Measurements from ENCODE around the gene GJA9.
A peak's percentile ranks its signal among the peaks of the same experiment; 100 is the strongest.

GRCh38 chr1:38873027-38873969 lies 8.1 kb downstream of the GJA9 start, which contains the start of gene MYCBP:
- peak; percentile 36; the same call in 1 of the 2 replicates for TF ChIP-seq TAF1 (IDR thresholded peaks at IDR 0.05; ENCODE audit: low read depth, low read length)
- TF ChIP-seq POLR2A (IDR thresholded peaks at IDR 0.05; ENCODE audit: low read depth, low read length): peak; percentile 57; the same call in 1 of the 2 replicates
- peak; percentile 72 for TF ChIP-seq POLR2AphosphoS5 (IDR thresholded peaks at IDR 0.05; ENCODE audit: low read depth, low read length)
- TF ChIP-seq PAX5 (IDR thresholded peaks at IDR 0.05; ENCODE audit: insufficient read depth, low read length, severe bottlenecking): no peak

All from GM12891 (cell line).